Measurements from ENCODE around the gene BACH2.

DNA sequence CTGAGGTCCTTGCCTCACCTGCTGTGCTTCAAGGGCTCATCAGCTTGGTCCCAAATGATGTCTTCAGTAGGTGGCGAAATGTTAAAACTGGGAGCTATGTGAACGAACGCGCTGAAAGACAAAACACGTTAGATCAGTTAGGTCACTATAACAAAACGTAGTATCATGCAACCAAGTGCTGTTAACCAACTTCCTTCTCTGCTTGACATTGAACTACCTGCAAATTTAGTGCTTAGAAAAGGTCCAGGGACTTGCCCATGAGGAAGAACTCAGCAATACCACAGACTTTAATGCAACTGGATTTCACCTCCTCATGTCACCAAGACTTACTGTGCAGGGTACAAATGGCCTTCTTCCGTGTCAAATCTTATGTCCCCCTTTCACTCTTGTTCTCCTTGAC, 24.8 kb downstream of the BACH2 start:
- no peak for TF ChIP-seq EZH2phosphoT487 (IDR thresholded peaks at IDR 0.05)
- TF ChIP-seq, protein P1, sequence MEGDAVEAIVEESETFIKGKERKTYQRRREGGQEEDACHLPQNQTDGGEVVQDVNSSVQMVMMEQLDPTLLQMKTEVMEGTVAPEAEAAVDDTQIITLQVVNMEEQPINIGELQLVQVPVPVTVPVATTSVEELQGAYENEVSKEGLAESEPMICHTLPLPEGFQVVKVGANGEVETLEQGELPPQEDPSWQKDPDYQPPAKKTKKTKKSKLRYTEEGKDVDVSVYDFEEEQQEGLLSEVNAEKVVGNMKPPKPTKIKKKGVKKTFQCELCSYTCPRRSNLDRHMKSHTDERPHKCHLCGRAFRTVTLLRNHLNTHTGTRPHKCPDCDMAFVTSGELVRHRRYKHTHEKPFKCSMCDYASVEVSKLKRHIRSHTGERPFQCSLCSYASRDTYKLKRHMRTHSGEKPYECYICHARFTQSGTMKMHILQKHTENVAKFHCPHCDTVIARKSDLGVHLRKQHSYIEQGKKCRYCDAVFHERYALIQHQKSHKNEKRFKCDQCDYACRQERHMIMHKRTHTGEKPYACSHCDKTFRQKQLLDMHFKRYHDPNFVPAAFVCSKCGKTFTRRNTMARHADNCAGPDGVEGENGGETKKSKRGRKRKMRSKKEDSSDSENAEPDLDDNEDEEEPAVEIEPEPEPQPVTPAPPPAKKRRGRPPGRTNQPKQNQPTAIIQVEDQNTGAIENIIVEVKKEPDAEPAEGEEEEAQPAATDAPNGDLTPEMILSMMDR (IDR thresholded peaks at IDR 0.05) = no peak

All from neural progenitor cell (in vitro differentiated cells).